SH-SY5Y (cell line): ENCODE data around the gene C19orf53.

Source experiments
- GATA2 ChIP-seq: IDR thresholded peaks from 2 replicates; pipeline ENCODE4 v1.6.1; 2011; ENCODE audit warnings: mild to moderate bottlenecking, low read depth, low read length
- GATA3 ChIP-seq: IDR thresholded peaks from 2 replicates; pipeline ENCODE4 v1.6.1; 2011; ENCODE audit warnings: low read depth, mild to moderate bottlenecking, low read length, moderate library complexity

C19orf53 gene

GRCh38 chr19:13803038-13803437, 28.8 kb downstream of the C19orf53 start:
- TF ChIP-seq GATA3 (no peak), GATA2 (no peak)

DNA sequence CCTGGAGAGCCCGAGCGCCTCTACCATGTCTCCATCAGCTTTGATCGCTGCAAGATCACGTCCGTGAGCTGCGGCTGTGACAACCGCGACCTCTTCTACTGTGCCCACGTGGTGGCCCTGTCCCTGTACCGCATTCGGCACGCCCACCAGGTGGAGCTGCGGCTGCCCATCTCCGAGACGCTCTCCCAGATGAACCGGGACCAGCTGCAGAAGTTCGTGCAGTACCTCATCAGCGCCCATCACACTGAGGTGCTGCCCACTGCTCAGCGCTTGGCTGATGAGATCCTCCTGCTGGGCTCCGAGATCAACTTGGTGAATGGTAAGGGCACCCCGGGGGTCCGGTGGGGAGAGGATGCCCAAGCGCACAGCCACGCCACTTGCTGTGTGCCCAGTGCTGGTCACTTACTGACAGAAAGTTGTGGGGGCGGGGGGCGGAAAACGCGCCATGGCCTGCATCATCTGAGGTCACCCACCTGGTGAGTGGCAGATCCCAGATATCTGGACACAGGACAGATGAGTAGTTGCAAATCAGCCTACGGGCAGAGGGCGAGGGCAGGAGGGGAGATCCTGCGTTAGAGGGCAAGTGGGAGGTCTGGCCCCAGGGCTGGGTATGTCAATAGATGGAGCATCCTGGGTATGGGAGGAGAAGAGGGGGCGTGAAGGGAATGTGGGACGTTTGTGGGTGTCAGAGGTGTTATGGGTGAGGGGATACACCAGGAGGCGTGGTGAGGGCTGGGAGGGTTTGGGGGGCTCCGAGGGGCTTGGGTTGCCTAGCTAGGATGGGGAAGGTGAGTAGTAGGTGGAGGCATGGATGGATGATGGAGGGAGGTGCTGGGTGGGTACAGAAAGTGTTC, 30.8 kb downstream of the C19orf53 start:
- TF ChIP-seq GATA2 (no peak), GATA3 (no peak)

GRCh38 chr19:13806728-13807127, 32.5 kb downstream of the C19orf53 start:
- TF ChIP-seq GATA2, result no peak
- no peak for TF ChIP-seq GATA3

DNA sequence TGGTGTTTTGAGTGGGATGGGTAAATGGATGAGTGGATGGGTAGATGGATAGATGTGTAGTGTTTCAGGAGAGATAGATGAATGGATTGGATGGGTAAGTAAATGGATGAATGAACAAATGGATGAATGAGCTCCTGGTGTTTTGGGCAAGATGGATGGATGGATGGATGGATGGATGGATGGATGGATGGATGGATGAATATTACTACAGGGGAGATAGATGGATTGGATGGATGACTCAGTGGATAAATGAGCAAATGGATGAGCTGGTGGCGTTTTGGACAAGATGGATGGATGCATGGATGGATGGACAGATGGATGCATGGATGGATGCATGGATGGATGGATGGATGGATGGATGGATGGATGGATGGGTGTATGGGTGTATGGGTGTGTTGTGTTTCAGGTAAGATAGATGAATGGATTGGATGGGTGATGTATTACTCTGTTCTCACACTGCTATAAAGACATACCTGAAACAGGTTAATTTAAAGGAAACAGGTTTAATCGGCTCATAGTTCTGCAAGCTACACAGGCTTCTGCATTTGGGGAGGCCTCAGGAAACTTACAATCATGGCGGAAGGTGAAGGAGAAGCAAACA, 33.3 kb downstream of the C19orf53 start:
- TF ChIP-seq GATA2 (no peak), GATA3 (no peak)

- no peak for TF ChIP-seq GATA3
- TF ChIP-seq GATA2, result no peak
Observed at GRCh38 chr19:13808856-13809255, 34.6 kb downstream of the C19orf53 start.

DNA sequence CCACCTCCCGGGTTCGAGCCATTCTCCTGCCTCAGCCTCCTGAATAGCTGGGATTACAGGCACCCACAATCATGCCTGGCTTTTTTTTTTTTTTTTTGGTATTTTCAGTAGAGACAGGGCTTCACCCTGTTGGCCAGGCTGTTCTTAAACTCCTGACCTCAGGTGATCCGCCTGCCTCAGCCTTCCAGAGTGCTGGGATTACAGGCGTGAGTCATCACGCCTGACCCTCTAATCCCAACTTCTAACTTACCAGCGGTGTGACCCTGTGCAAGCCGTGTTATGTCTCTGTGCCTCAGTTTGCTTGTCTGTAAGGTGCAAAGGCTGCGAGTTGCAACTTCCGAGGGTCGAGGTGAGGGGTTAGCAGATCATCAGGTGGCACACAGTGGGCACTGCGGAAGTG, 38.3 kb downstream of the C19orf53 start:
- TF ChIP-seq GATA2 (no peak), GATA3 (no peak)

GRCh38 chr19:13813147-13813546, 38.9 kb downstream of the C19orf53 start:
- TF ChIP-seq GATA3, result no peak

DNA sequence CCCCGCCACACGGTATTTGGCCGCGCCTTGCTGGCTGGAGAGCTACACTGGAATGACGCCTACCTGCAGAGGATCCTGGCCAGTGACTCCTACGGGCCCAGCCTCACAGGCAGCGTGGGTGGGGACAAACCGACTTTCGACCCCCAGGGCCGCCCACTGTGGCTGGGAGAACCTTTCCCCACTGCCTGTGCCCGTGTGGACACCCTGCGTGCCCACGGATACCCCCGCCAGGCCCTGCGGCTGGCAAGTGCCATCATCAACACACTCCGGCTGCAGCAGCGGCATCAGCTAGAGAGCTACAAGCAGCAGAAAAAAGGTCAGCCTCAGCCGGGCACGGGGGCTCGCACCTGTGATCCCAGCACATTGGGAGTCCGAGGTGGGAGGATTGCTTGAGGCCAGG, 40.3 kb downstream of the C19orf53 start:
- TF ChIP-seq GATA3 (no peak), GATA2 (no peak)

DNA sequence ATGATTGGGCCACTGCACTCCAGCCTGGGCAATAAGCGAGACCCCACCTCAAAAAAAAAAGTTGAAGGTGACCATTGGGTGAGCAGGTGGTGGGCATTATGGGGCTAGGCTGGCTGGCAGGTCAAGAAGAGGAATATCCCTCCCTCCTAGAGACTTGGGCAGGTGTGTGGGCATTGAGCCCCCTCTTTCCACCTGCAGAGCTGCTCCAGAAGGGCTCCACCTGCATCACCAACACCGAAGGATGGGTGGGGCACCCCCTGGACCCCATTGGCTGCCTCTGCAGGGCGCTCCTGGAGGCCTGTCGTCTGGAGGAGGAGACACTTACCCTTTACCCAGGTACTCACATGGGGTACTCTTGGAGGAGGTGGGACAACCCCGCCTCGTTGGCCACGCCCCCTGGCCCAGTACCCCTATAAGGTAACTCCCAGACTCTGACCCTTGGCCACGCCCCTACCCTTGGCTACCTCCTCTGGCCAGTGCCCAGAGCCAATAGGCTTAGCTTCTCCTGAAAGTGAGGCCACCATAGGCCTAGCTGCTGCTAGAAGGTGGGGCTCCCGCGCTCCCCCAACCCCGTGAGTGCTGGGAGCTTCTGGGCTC, 42.9 kb downstream of the C19orf53 start:
- TF ChIP-seq GATA2 (no peak), GATA3 (no peak)

- TF ChIP-seq GATA3 (no peak), GATA2 (no peak)
Observed at GRCh38 chr19:13817615-13818371, 43.5 kb downstream of the C19orf53 start.

DNA sequence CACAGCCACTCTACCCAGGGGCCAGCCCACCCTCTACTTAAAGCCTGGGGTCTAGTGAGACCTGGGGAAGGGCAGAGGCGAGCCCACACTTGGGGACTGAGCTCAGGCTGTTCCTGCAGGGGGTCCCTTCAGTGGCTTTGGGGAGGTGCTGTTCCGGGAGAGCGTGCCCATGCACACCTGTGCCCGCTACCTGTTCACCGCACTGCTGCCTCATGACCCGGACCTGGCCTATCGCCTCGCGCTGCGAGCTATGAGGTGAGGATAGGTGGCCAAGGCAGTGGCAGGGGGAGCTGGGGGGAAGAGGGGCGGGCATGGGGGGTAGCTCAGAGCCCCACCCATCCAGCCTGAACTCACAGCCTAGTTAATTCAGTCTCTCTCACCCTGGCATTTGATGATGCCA, 45.0 kb downstream of the C19orf53 start:
- TF ChIP-seq GATA2, result no peak

GRCh38 chr19:13821292-13821691, 47.0 kb downstream of the C19orf53 start:
- TF ChIP-seq GATA2 (no peak), GATA3 (no peak)

GRCh38 chr19:13823256-13823655, 49.0 kb downstream of the C19orf53 start:
- TF ChIP-seq GATA3 (no peak), GATA2 (no peak)

DNA sequence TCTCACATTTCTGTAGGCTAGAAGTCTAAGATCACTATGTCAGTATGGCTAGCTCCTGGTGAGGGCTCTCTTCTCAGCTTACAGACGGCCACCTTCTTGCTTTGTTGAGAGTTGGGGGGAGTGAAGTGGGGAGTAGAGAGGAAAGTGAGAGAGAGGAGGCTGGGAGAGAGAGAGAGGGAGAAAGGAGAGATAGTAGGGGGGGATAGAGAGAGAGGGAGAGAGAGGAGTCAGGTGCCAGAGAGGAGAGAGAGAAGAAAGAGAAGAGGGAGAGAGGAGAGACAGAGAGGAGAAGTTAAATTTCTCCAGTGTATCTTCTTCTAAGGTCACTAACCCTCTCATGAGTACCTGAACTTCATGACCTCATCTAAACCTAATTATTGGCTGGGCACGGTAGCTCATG, 49.6 kb downstream of the C19orf53 start:
- no peak for TF ChIP-seq GATA3
- no peak for TF ChIP-seq GATA2

DNA sequence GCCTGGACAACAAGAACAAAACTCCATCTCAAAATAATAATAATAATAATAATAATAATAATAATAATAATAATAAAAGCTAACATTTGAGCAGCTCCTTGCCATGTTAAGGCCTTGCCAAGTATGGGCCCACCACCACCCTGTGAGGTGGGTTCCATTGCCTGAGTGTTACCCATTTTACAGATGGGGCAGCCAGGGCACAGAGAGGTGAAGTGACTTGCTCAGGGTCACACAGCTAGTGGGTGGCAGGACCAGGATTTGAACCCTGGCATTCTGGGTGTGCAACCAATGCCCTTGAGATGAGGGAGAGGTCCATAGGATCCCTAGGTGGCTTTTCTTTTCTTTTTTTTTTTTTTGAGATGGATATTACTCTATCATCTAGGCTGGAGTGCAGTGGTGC, 50.4 kb downstream of the C19orf53 start:
- TF ChIP-seq GATA3 (no peak), GATA2 (no peak)
